HepG2 (cell line): ENCODE measurements around the gene BTBD17. TPM values are rescaled to one million over a fixed set of nuclear protein-coding genes. Genes with fewer than 3 reads are reported as not detected.

Experiments
- CTCF ChIP-seq: sonication (generic); formaldehyde crosslinking; IDR thresholded peaks from 2 replicates; pipeline ENCODE4 v1.5.0; 2020; ENCODE audit warnings: mild to moderate bottlenecking, missing genetic modification reagents, moderate library complexity
- ELF3 ChIP-seq: IDR thresholded peaks from 2 replicates; pipeline ENCODE4 v1.6.1; 2016; ENCODE audit warnings: missing genetic modification reagents, missing compliant biosample characterization
- ETV5 ChIP-seq: IDR thresholded peaks from 2 replicates; pipeline ENCODE4 v1.6.1; 2018; ENCODE audit warnings: missing biosample characterization, missing genetic modification reagents, inconsistent platforms, borderline replicate concordance
- HDAC1 ChIP-seq: sonication (generic); formaldehyde crosslinking; IDR thresholded peaks from 2 replicates; pipeline ENCODE4 v1.5.1; 2020; ENCODE audit warnings: mild to moderate bottlenecking, missing genetic modification reagents
- KDM5B ChIP-seq: sonication (generic); formaldehyde crosslinking; IDR thresholded peaks from 2 replicates; pipeline ENCODE4 v1.4.0; 2020; ENCODE audit warnings: missing genetic modification reagents, mild to moderate bottlenecking, borderline replicate concordance
- MED1 ChIP-seq: sonication (generic); formaldehyde crosslinking; IDR thresholded peaks from 2 replicates; pipeline ENCODE4 v1.4.0; 2020; ENCODE audit warnings: missing genetic modification reagents
- PITX1 ChIP-seq: sonication (generic); formaldehyde crosslinking; IDR thresholded peaks from 2 replicates; pipeline ENCODE4 v1.5.1; 2020; ENCODE audit warnings: mild to moderate bottlenecking, missing genetic modification reagents
- SAP130 ChIP-seq: IDR thresholded peaks from 2 replicates; pipeline ENCODE4 v1.6.1; 2016; ENCODE audit warnings: low read depth
- SP4 ChIP-seq: sonication (generic); formaldehyde crosslinking; IDR thresholded peaks from 2 replicates; pipeline ENCODE4 v1.8.1; 2023; ENCODE audit warnings: mild to moderate bottlenecking, missing genetic modification reagents
- ZBTB3 ChIP-seq: sonication (generic); formaldehyde crosslinking; IDR thresholded peaks from 2 replicates; pipeline ENCODE4 v1.4.0; 2020; ENCODE audit warnings: low read depth, mild to moderate bottlenecking, moderate library complexity, missing genetic modification reagents, borderline replicate concordance
- ZFAT ChIP-seq: sonication (generic); formaldehyde crosslinking; conservative IDR thresholded peaks from 2 replicates; pipeline ENCODE4 v1.8.1; 2023; ENCODE audit warnings: missing genetic modification reagents, inconsistent platforms
- ZNF280B ChIP-seq: sonication (generic); formaldehyde crosslinking; IDR thresholded peaks from 2 replicates; pipeline ENCODE4 v1.5.0; 2020; ENCODE audit warnings: missing genetic modification reagents, mild to moderate bottlenecking, borderline replicate concordance
- ZNF501 ChIP-seq: sonication (generic); formaldehyde crosslinking; IDR thresholded peaks from 2 replicates; pipeline ENCODE4 v1.5.1; 2020; ENCODE audit warnings: mild to moderate bottlenecking, moderate library complexity, missing genetic modification reagents
- ZNF572 ChIP-seq: sonication (generic); formaldehyde crosslinking; IDR thresholded peaks from 2 replicates; pipeline ENCODE4 v1.5.1; 2020; ENCODE audit warnings: mild to moderate bottlenecking, missing genetic modification reagents
- ZNF574 ChIP-seq: sonication (generic); formaldehyde crosslinking; IDR thresholded peaks from 2 replicates; pipeline ENCODE4 v1.4.0; 2020; ENCODE audit warnings: missing genetic modification reagents
- ZNF687 ChIP-seq: sonication (generic); formaldehyde crosslinking; IDR thresholded peaks from 2 replicates; pipeline ENCODE4 v1.5.1; 2020; ENCODE audit warnings: mild to moderate bottlenecking, missing genetic modification reagents, moderate library complexity
- ZNF770 ChIP-seq: sonication (generic); formaldehyde crosslinking; IDR thresholded peaks from 2 replicates; pipeline ENCODE4 v1.5.0; 2020; ENCODE audit warnings: mild to moderate bottlenecking, missing genetic modification reagents
- polyA plus RNA-seq, 8 experiments: library from polyadenylated mRNA; depleted of rRNA in 3 of 8; stranded (reverse) in 7 of 8; unstranded in 1 of 8; fragments of >200 nt; fragmentation: Illumina TruSeq in 4 of 8; extraction: Trizol in 4 of 8; gene quantifications; 2 replicates each; pipeline versions ENCODE4 v1.2.1 to v1.2.3, GENCODE V29; 2011 to 2016; ENCODE audit warnings: low read depth in 4 of 8, missing spikeins in 1 of 8, mixed read lengths in 1 of 8; ENCODE audit not compliant: insufficient read depth in 1 of 8
- total RNA-seq, 5 experiments: library from RNA; depleted of rRNA; stranded (reverse); fragments of >200 nt; fragmentation: Illumina TruSeq; extraction: Trizol; gene quantifications; 2 replicates each; pipeline ENCODE4 v1.2.3, GENCODE V29; 2016; ENCODE audit warnings: low read depth in 1 of 5

Gene BTBD17
- total and polyA plus RNA-seq, 2 of the 13 experiments (the other 11 are each of a cell fraction or from before 2014, with no cell fraction given): not detected

GRCh38 chr17:74410001-74410443 is 48.4 kb upstream of the BTBD17 start (continued):
- TF ChIP-seq ZNF501 (CRISPR knock-in tag) (0 out of 2 replicates have a peak, but pooled peaks have one; percentile 30), ELF3 (0 out of 2 replicates have a peak, but pooled peaks have one; percentile 59), ZFAT (CRISPR knock-in tag) (no peak), HDAC1 (CRISPR knock-in tag) (no peak), CTCF (peak; percentile 43; the same call in 1 of the 2 replicates), ZNF687 (CRISPR knock-in tag) (peak; percentile 44), KDM5B (CRISPR knock-in tag) (no peak), ETV5 (CRISPR knock-in tag) (peak; percentile 53; the same call in 1 of the 2 replicates), ZNF572 (CRISPR knock-in tag) (no peak), SAP130 (CRISPR knock-in tag) (peak; percentile 32; the same call in 1 of the 2 replicates), ZNF770 (CRISPR knock-in tag) (peak; percentile 80), ZNF574 (peak; percentile 31; the same call in 1 of the 2 replicates), MED1 (CRISPR knock-in tag) (peak; percentile 37; the same call in 1 of the 2 replicates), SP4 (CRISPR knock-in tag) (no peak), ZBTB3 (no peak), ZNF280B (CRISPR knock-in tag) (peak; percentile 77; the same call in 1 of the 2 replicates), PITX1 (0 out of 2 replicates have a peak, but pooled peaks have one; percentile 28)
